Tibial nerve (tissue), 4 donors: ENCODE results near the gene FAM47C. TPM values are rescaled to one million over a fixed set of nuclear protein-coding genes. Genes with fewer than 3 reads are reported as not detected.
"Not testable (repeated sequence)": the region's sequence is repeated elsewhere in the genome, so short reads cannot be mapped to it uniquely, and the experiment has no call there.

Experiments used
- DNase-seq, 2 donors: peaks; one replicate each; pipeline ENCODE4 v3.0.0-alpha.2; 2019; ENCODE audit warnings: low spot score in 2 of 2
- H3K27ac ChIP-seq, 4 donors: fragments of 200-600 bp; sonication (generic) in 3 of 4; one replicate each; pipeline ENCODE4 v1.5.1; 2017 to 2019; ENCODE audit warnings: mild to moderate bottlenecking in 1 of 4
- H3K27me3 ChIP-seq, 2 donors: fragments of 200-600 bp; sonication (generic) in 1 of 2; one replicate each; pipeline versions ENCODE4 v1.5.1 to v1.6.0; 2017 to 2019
- H3K36me3 ChIP-seq, 3 donors: fragments of 200-600 bp; sonication (generic); one replicate each; pipeline ENCODE4 v1.5.1; 2018 to 2019
- H3K4me1 ChIP-seq, 4 donors: fragments of 200-600 bp; sonication (generic) in 3 of 4; one replicate each; pipeline ENCODE4 v1.5.1; 2017 to 2019
- H3K4me3 ChIP-seq, 4 donors: fragments of 200-600 bp; sonication (generic) in 3 of 4; one replicate each; pipeline ENCODE4 v1.5.1; 2017 to 2019; ENCODE audit warnings: mild to moderate bottlenecking in 1 of 4, moderate library complexity in 1 of 4
- H3K9me3 ChIP-seq, 4 donors: fragments of 200-600 bp; sonication (generic) in 3 of 4; one replicate each; pipeline ENCODE4 v1.5.1; 2017 to 2019
- CTCF ChIP-seq, 5 experiments: fragments of 200-600 bp in 3 of 5; fragments of 450-650 bp in 2 of 5; sonication (generic) in 3 of 5; IDR thresholded peaks; one replicate each; pipeline ENCODE4 v1.5.1; 2016 to 2019; ENCODE audit warnings: antibody characterized with exemption in 5 of 5, mild to moderate bottlenecking in 3 of 5, moderate library complexity in 2 of 5
- EP300 ChIP-seq, 2 donors: sonication (generic); formaldehyde crosslinking; IDR thresholded peaks; one replicate each; pipeline ENCODE4 v1.6.1; 2017; ENCODE audit warnings: antibody characterized with exemption in 2 of 2, mild to moderate bottlenecking in 1 of 2
- POLR2A ChIP-seq, 2 donors: fragments of 450-650 bp; IDR thresholded peaks; one replicate each; pipeline ENCODE4 v1.6.1; 2017; ENCODE audit warnings: antibody characterized with exemption in 2 of 2, mild to moderate bottlenecking in 2 of 2, moderate library complexity in 2 of 2
- WGBS, 2 donors: methylation state at CpG; one replicate each; pipeline ENCODE4 v1.1.5; 2018; 5-methylcytosine and 5-hydroxymethylcytosine counted together
- total RNA-seq, 4 donors: library from RNA; depleted of rRNA; stranded (reverse); fragments of >200 nt; gene quantifications; one replicate each; pipeline ENCODE4 v1.1.0, GENCODE V29; 2016

FAM47C gene
- not detected for total RNA-seq

DNA sequence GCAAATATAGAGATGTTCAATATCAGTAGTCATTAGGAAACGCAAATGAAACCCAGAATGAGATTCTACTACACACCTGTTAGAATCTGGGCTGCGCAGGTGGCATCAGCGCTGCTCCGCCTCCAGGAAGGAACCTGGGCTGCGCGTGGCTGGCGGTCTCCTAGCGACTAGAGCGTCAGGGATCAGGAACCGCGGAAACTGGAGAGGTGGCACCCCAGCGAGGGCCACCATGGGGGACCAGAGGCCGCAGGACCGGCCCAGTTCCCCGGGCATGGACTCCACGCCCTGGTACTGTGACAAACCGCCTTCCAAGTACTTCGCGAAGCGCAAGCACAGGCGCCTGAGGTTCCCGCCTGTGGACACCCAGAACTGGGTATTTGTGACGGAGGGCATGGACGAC is at the start of gene FAM47C:
FAM47C (plus strand) TSS at position 185 of the 400 bp plus-strand sequence; CDS start at position 230, 45 bp downstream.
- 71 to 72% methylated on average over 9 to 24 of the region's 24 CpGs for WGBS, 2 donors
- H3K4me1 ChIP-seq, H3K9me3 ChIP-seq, H3K36me3 ChIP-seq, H3K4me3 ChIP-seq, DNase-seq, H3K27me3 ChIP-seq, H3K27ac ChIP-seq: not testable (repeated sequence)

GRCh38 chrX:36961590-36961989 is 46.6 kb upstream of the FAM47C start:
- H3K4me3 ChIP-seq: no peak overlapping the region
- WGBS, 2 donors: 45 to 59% methylated on average over 10 of the region's 10 CpGs
- TF ChIP-seq EP300 (IDR thresholded peaks at IDR 0.05): no peak
- peaks cover 0 to 8% (median 0%) of the 10 kb centered on the region in 4 donors for H3K4me1 ChIP-seq
- no peaks in the 10 kb centered on the region for H3K9me3 ChIP-seq
- no peak for DNase-seq
- H3K36me3 ChIP-seq: no peaks in the 10 kb centered on the region
- no peak overlapping the region for H3K27ac ChIP-seq
- peaks cover 0 to 61% of the 10 kb centered on the region in 2 donors for H3K27me3 ChIP-seq

DNA sequence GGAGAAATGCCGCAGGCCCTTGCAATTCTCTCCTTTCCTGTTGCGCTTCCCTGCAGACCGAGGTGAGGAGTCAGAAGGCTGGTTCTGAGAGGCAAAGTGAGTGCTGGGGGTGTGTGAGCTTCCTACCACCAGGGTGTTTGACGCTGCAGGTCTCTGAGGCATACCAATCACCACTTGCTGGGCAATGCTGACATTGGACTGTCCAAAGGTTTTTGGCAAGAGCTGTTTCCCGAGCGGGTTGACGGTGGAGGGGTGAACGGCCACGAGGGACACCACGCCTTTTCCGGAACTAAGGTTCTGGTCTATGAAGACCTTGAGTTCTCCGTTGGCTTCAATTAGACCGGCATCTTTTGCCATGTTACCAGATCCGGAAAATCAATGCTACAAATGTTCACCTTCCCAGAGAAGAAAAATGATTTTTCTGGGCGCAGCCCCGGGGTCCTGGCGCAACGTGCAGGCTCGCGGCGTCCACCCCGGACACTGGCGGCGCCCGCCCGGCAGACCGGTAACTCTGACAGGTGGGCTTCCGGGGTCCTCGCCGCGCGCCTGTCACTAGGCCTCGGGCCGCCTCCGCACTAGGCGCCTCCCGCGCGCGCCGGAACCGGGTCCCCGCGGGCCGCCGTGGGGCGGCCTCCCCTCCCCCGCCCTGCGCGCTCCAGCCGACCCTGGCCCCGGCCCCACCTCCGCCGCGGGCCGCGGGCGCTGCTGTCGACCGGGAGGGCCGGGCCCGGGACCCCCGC is 44.9 kb upstream of the FAM47C start:
- TF ChIP-seq CTCF (IDR thresholded peaks at IDR 0.05) (no peak), EP300 (IDR thresholded peaks at IDR 0.05) (no peak)
- Histone ChIP-seq H3K9me3 (no peaks in the 10 kb centered on the region), H3K4me3 (no peak overlapping the region), H3K27ac (no peak overlapping the region), H3K27me3 (peaks cover 0 to 50% of the 10 kb centered on the region in 2 donors), H3K36me3 (no peaks in the 10 kb centered on the region), H3K4me1 (no peaks in the 10 kb centered on the region)
- WGBS, 2 donors: 18 to 54% methylated on average over 6 to 28 of the region's 63 CpGs
- no peak for DNase-seq

GRCh38 chrX:36963852-36964251 is 44.3 kb upstream of the FAM47C start:
- peaks cover 0 to 44% of the 10 kb centered on the region in 2 donors for H3K27me3 ChIP-seq
- TF ChIP-seq EP300 (IDR thresholded peaks at IDR 0.05) (no peak), CTCF (IDR thresholded peaks at IDR 0.05) (no peak), POLR2A (IDR thresholded peaks at IDR 0.05) (no peak)
- no peak for DNase-seq
- no peaks in the 10 kb centered on the region for H3K9me3 ChIP-seq
- H3K4me1 ChIP-seq: no peaks in the 10 kb centered on the region
- H3K36me3 ChIP-seq: no peaks in the 10 kb centered on the region
- WGBS, 2 donors: 9 to 45% methylated on average over 10 to 27 of the region's 45 CpGs
- H3K4me3 ChIP-seq: no peak overlapping the region
- H3K27ac ChIP-seq: no peak overlapping the region

DNA sequence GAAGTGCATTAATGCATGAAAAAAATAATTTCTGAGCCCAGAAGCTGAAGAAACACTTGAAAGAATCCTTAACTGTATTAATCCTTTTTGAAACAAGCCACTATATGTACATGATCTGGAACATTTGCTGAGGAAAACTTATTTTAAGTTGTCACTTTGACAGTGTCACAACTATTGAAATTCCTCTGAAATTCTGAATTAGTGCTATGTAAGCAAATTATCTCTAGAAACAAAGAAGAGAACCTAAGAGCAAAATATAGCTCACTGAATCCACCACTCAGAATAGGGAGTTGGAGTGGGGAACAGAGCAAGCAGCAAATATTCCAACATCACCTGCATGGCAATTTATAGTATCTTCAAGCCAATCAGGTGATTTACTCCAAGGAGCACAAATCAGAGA is 34.6 kb upstream of the FAM47C start:
- no peaks in the 10 kb centered on the region for H3K9me3 ChIP-seq
- H3K4me3 ChIP-seq: no peak overlapping the region
- H3K4me1 ChIP-seq: no peaks in the 10 kb centered on the region
- TF ChIP-seq CTCF (IDR thresholded peaks at IDR 0.05) (no peak), EP300 (IDR thresholded peaks at IDR 0.05) (no peak), POLR2A (IDR thresholded peaks at IDR 0.05) (no peak)
- DNase-seq: no peak
- peaks cover 0 to 7% of the 10 kb centered on the region in 2 donors for H3K27me3 ChIP-seq
- no peak overlapping the region for H3K27ac ChIP-seq
- no peaks in the 10 kb centered on the region for H3K36me3 ChIP-seq

GRCh38 chrX:36974911-36975310 is 33.3 kb upstream of the FAM47C start:
- 60 to 71% methylated on average over 6 of the region's 6 CpGs for WGBS, 2 donors
- DNase-seq: no peak
- Histone ChIP-seq H3K4me3 (no peak overlapping the region), H3K27me3 (peaks cover 0 to 7% of the 10 kb centered on the region in 2 donors), H3K4me1 (no peaks in the 10 kb centered on the region), H3K27ac (no peak overlapping the region), H3K9me3 (no peaks in the 10 kb centered on the region), H3K36me3 (no peaks in the 10 kb centered on the region)
- TF ChIP-seq POLR2A (IDR thresholded peaks at IDR 0.05) (no peak), EP300 (IDR thresholded peaks at IDR 0.05) (no peak), CTCF (IDR thresholded peaks at IDR 0.05) (no peak)
